GM19239 (cell line): ENCODE results near the gene PAPSS1.

Source experiments
- DNase-seq: peaks from one replicate; pipeline ENCODE4 v3.0.0; 2011; ENCODE audit warnings: low spot score; ENCODE audit not compliant: insufficient read length
- FAIRE-seq: peaks from 2 replicates; lab custom pipeline; 2011; peaks lifted over from hg19 to GRCh38; lab: Jason Lieb, UNC

PAPSS1 gene

DNA sequence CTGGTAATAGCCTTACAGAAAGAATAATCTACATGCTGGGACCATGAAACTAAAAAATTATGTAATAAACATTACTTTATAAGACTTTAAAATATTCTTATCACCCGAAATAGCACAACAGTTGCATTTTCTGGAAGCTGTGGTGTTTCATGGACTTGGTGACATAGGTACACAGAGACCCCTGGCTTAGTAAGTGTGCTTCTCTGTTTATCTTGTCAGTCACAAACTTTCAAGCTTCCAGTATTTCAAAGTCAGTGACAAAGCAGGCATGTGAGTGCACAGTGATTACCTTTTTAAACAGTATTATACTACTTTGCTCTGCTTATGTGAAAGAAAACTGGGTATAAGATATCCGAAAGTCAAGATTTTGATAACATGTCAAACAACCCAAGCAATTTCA, 84.3 kb downstream of the PAPSS1 start:
- DNase-seq (no peak), FAIRE-seq (no peak)

DNA sequence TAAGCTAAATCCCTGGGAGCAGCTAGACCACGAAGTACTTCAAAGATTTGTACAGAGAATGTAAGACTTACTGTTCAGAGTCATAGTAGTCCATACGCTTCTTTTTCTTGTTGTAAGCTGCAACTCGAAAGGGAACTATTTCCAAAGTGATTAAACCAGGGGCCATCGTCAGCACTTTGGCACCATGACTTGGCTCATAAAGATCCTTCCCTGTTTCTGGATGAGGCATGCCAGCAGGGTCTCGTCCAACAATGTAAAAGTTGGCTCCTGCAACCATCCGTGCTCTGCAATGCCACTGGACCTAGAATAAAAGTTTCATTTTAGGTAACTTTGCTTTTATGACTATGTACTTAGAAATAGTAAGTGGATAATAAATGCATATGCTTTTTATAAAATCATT, 88.5 kb downstream of the PAPSS1 start:
- FAIRE-seq = no peak

DNA sequence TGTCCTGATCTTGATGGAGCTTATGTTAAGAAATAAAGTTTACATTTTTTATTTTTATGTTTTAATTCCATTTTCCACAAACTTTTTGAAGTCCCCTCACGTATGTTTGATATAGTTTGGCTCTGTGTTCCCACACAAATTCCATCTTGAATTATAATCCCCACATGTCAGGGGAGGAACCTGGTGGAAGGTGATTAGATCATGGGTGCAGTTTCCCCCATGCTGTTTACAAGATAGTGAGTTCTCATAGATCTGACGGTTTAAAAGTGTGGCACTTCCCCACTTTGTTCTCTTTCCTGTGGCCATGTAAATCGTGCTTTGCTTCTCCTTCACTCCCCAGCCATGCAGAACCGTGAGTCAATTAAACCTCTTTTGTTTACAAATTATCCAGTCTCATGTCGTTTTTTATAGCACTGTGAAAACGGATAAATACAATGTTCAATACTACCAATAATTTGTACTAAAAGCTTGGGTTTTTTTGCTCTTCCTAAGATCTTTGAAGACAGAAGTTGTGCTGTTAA, 89.8 kb downstream of the PAPSS1 start:
- DNase-seq (no peak), FAIRE-seq (no peak)

More for the DNA sequence above, 88.5 kb downstream of the PAPSS1 start:
- DNase-seq = no peak

DNA sequence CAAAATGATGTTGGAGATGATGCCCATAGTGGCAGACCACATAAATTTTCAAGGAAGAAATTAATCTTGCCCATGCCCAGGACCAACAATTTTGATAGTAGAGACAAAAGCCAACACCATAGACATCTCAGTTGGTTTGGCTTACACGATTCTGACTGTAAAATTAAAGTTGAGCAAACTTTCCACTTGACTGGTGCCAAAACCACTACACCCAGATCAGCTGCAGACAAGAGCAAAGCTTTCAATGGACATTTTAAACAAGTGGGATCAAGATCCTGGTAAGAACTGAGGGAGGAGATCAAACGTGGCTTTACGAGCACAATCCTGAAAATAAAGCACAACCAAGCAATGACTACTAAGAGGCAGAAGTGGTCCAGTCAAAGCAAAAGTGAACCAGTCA, 90.7 kb downstream of the PAPSS1 start:
- FAIRE-seq = no peak
- DNase-seq = no peak

DNA sequence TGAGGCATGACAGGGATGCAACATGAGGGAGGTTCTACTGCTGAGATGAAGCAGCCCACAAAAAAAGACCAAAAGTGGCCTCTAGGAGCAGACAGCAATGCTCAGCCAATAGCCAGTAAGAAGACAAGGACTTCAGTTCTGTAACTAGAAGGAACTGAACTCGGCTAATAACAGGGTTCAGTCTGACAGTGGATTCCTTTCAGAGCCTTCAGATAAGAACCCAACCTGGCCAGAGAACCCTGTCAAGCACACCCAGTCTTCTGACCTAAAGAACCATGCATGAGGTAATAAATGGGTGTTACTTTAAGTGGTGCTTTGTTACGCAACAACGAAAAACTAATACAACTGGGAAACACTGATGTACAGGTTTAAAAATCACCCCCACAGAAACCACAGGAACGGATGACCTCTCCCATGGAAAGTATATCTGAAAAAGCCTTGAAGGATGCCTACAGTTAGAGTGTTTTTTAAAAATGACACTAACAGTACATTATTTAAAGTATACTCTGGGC, 94.6 kb downstream of the PAPSS1 start:
- FAIRE-seq (no peak), DNase-seq (no peak)

DNA sequence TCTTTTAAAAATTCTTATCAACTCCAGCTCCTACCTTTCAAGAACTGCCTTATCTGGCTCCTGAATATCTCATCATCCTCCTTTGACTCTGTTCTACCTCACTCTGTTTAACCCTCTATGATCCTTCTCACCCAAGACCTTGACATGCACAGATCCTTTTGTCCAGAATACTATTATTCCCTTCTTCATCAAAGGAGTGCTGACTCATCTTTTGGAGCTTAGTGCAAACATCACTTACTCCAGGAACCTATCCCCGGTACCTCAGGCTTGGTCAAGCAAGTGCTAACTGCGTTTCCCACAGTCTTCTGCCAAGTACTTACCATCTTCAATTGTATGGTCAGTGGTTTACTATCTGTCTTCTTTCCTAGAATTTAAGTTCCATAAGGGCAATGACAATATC, 96.0 kb downstream of the PAPSS1 start:
- no peak for FAIRE-seq

DNA sequence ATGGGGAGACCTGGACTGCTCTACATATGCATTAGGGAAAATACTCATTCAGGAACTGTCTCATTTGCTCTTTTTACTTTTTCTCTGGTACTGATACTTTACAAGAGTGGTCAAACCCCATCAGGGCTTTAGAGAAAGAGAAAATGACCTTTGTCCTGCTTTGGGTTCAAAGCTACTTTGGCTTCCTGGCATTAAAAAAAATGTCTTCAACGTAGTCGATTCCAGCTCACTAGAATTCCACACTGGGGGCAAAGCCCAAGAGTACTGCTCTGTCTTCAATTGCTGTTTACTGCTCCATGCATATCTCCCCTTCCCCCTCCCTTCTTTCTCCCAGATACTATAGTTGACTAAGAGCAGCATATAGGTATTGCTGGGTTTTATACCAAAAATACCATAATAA, 98.0 kb downstream of the PAPSS1 start:
- DNase-seq (no peak), FAIRE-seq (no peak)

More for the DNA sequence above, 96.0 kb downstream of the PAPSS1 start:
- DNase-seq = no peak

DNA sequence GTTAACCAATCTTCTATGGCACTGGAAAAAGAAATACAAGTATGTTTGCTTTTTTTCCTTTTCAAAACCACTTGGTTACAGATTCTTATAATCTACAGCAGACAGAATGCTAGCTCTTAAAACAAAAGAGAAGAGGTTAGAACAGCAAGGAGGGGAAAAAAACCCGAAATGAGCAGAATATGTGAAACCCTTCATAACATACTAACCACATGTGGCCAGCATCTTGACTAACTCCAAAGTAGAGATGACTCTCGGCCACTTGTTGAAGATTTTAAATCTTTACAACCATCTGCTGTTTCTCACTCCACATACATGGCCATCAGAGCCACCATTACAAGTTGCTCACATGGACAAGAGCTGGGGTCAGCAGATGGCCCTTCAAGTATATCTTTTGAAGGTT, 100.3 kb downstream of the PAPSS1 start:
- no peak for DNase-seq
- no peak for FAIRE-seq

DNA sequence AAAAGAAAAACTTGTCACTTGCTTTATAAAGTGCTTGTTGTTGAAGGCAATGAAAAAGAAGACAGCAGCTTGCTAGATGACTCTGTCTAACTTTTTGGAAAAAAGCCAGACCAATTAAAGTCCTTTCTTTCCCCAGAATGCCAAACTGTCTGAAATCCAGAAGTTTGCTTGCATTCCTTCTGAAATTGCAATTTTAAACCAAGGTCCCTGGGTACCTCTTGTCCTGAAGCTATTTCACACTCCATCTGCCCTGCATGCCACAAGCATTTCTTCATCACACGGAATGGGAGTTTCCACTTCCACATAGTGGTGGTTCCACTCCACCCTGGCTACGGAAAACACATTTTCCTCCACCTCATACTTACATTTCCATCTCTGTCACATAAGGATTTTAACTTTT, 101.0 kb downstream of the PAPSS1 start:
- FAIRE-seq (no peak), DNase-seq (no peak)

DNA sequence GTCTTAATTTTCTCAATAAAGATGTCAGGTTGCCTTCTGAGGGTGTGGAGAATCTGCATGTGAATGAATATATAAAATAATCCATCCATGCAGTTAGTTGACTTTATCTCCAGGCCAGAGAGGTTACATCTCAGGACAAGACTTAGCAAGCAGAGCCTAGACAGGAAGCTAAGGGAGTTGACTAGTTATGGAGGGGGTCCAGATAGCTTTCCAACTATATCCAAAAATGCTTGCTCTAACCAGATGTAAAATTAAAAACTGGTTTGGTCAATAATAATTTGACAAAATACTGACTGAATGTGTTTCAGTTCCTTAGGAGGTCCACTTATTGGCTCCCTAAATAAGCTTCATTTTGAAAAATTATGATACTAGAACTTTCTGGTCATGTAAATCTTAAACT, 101.4 kb downstream of the PAPSS1 start:
- no peak for FAIRE-seq
- no peak for DNase-seq

DNA sequence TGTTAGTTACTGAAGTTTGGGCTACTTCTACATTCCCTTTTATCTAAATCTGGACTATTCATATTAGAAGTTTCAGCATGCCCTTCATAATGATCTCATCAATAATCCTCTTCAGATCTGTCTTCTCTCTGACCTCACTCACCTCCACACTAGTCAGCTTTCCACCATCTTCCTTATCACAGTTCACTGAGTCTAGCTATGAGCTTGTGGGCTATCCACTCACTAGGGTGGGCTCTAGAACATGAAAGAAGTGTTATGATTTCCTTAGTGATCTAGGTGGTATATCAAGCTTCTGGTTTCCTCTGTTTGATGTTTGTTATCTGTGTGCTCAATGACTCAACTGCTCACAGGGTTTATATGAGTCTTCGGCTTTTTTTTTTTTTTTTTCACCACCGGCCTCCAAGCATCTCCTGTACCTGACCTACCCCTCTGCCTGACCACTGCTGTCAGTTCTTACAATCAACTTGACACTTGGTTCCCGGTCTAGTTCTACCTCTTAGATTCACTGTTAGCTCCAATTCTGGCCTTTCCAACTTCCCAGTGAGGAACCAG, 103.1 kb downstream of the PAPSS1 start:
- DNase-seq = no peak
- FAIRE-seq = no peak

DNA sequence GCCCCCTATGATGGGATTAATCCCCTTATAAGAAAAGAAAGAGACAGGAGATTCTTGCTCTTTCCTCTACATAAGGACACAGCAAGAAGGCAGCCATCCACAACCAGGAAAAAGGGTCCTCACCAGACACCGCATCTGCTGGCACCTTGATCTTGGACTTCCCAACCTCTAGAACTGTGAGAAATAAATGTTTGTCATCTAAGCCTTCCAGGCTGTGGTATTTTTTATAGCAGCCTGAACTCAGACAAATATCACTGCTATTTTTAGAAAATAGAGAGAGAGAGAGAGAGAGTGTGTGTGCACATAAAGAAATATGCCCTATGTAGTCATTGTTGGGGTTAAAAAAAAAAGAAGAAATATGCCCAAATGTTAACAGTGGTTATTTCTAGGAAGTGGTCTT, 104.2 kb downstream of the PAPSS1 start:
- DNase-seq (no peak), FAIRE-seq (no peak)

DNA sequence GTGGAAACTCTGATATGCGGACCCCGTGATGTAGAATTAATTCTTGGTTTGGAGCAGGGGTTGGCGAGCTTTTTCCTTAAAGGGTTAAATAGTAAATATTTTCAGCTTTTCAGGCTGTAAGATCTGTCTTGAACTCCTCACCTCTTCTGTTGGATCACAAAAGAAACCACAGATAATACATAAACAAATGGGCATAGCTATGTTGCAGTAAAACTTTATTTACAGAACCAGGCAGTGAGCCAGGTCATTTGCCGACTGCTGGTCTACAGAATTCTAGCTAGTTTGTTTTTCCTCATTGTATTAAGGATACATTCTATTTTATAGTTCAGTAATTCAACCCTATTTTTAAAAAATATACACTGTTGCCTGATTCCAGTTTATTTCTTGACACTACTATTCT, 116.6 kb downstream of the PAPSS1 start:
- DNase-seq (no peak), FAIRE-seq (no peak)

DNA sequence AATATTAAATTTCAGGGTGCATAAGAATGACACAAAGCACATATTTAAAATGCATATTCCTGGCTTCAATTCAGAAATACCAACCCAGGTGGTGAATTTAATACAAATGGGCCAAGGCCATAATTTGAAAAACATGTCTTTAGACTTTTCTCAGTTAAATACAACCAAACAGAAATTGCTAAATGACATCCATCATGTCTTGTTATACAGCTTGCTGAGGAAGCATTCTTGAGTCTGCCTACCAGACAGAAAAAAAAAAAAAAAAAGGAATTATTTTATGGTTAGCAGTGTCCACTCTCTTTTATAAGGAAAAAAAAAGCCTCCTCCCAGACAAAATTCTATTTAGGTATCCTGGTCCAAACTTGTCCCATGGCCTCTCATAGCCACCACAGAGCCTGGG, 119.1 kb downstream of the PAPSS1 start:
- no peak for FAIRE-seq
- DNase-seq = no peak

DNA sequence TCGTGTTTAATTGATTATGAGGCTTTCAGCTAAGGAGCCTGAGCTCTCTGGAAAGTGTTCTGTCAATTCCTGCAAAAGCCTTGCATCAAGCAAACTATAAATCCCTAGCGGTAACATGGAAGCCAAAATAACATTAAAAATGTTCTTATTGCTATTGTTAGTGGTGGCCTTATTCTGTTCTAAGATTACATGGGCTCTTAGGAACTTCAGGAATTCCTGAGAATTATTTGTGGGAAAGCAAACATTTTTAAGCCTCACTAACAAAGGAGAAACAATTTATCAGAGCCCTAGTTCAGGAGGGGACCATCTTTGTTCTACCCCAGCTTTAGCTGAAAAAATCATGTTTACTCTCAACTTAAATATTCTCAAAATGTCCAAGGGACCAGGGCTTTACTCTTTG, 119.6 kb downstream of the PAPSS1 start:
- DNase-seq (no peak), FAIRE-seq (no peak)

DNA sequence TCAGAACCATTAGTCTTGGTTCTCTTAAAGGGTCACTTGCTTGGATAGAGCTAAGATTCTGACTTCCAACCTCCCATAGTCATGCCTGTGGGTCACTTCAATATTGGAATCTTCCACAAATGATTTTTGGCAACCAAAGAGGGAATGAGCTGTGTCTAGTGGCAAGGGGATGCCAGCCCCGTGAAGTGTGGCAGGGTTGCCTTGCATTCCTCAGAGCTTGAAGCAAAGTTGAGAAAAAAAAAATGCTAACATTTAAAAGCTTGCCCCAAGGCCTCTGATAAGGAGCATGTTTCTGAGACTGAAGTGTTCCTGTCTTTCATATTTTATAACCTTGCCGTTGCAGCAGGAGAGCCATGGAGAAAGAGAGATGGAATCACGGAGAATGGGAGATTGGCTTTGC, 120.2 kb downstream of the PAPSS1 start:
- no peak for FAIRE-seq
- no peak for DNase-seq

DNA sequence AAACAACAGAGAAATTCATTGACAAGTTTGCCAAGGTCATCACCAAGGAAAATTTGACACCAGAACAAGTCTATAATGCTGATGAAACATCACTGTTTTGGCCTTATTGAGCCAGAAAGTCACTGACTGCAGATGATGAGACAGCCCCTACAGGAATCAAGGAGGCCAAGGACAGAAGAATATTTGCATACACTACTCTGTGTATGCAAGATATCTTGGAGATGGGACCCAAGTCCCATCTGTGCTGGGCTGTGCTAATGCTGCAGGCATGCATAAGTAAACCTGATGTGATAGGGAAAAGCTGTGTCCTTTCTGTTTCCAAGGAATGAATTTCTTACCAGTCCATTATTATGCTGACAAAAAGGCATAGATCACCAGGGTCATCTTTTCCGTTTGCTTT, 126.8 kb downstream of the PAPSS1 start:
- FAIRE-seq (no peak), DNase-seq (no peak)

DNA sequence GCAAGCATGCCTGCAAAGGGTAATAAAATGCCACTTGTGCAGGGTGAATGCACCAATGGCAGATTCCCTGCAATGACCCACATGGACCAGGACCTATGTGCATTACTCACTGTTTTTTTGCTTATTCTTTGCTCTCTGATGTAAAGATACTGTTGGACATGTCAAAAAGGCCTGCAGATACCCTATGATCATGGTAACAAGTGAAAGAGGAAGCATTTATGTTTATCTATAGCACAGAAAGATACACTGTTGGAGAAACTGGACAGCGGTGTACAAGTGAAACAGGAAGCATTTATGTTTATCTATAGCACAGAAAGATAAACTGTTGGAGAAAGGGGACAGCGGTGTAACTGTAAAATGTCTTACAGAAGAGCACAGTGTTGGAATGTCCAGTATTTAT, 127.5 kb downstream of the PAPSS1 start:
- DNase-seq (no peak), FAIRE-seq (no peak)

DNA sequence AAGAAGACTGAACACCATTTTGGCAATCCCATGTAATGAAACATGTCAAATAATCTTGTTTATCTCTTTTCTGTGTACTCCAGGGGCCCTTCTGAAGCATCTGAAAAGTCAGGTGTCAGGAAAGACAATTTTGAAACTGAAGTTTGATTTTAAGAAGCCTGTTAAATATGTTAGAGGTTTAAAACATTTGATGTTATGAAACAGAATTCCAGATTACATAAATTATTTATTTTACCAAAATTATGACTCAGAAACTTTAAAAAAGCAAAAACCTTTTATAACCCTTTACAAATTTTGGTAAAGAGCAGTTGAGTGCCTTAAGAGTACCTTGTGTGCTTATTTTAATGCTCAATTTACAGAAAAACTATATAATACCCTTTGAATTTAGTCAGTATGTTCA, 130.8 kb downstream of the PAPSS1 start:
- DNase-seq (no peak), FAIRE-seq (no peak)

DNA sequence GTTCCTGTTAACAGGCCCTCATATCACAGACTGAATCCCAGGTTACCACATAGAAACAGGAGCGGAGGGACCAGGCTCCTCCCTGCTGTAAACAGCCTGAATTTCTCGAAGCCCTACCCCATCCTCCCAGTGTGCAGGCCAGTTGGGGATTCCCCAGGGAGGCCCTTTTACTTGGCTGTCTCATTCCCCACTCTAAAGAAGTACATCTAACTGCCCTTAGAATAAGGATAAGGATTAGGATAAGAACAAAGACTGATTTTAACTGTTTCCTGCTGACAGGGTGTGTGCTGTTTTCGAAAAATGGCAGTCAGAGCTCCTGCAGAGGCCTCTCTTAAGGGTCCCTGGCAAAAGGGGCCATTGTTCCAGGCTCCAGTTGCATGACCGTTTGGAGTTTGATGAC, 133.7 kb downstream of the PAPSS1 start:
- DNase-seq (no peak), FAIRE-seq (no peak)

DNA sequence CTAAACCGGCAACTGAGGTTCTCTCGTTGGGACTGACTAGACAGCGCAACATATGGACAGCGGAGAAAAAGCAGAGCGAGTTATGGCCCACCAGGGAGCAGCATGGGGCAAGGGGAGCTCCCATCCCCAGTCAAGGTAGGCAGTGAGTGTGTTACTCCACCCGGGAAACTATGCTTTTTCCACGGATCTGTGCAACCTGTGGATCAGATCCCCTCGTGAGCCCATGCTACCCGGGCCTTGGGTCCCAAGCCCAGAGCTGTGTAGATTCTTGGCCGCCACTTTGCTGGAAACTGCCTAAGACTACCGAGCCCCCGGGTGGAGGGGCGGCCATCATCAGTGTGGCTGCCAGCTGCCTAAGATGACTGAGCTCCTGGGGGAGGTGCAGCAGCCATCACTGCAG, 140.9 kb downstream of the PAPSS1 start:
- no peak for FAIRE-seq
- DNase-seq = no peak

DNA sequence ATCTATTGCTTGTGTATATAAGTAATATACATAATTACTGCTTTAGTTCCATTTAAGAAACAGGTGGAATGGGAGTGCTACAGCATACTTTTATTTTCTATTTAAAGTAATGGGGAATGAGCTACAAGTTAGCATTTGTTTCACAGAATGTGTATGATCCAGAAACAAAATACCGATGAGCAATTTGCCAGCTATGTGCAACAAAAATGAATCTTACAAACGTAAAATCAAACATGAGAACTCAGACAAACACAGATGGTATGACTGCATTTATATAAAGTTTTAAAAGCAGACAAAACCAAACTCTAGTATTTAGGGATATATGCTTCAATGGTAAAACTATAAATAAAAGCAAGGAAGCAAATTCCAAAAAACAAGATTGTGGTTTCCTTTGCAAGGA, 141.7 kb downstream of the PAPSS1 start:
- FAIRE-seq = no peak
- DNase-seq = no peak

DNA sequence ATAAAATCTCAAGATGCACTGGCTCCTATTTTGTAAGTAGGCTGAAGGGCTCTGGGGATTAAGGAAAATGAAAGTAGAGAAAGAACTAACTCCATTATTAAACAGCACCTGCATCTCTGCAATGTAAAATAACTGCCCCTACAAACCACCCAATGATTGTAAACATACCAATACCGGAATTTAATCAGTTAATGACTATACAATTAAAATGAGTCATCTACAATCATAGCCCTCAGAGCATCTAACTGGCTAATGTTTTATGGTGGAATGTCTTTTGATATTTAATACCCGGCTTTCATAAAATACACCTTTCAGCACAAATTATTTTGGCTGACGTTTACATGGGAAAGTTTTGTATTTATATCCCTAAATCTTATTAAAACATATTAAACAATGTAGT, 142.3 kb downstream of the PAPSS1 start:
- FAIRE-seq (no peak), DNase-seq (no peak)
